Thoracic aorta (tissue), 2 donors: ENCODE measurements around the gene EPHA6. TPM values are rescaled to one million over a fixed set of nuclear protein-coding genes. Genes with fewer than 3 reads are reported as not detected.

ENCODE experiments used
- ATAC-seq: fragments of 150-250 bp; one replicate; pipeline ENCODE4 v1.8.0; 2017; ENCODE audit warnings: low read depth; ENCODE audit not compliant: insufficient number of reproducible peaks, low FRiP score
- DNase-seq: peaks from one replicate; pipeline ENCODE4 v3.0.0-alpha.2; 2020; ENCODE audit warnings: low spot score
- H3K27ac ChIP-seq, 2 donors: fragments of 200-600 bp; sonication (generic); 1 replicate in 1 of 2; 2 replicates in 1 of 2; pipeline ENCODE4 v1.5.1; 2016; ENCODE audit warnings: mild to moderate bottlenecking in 2 of 2, moderate library complexity in 2 of 2
- H3K27me3 ChIP-seq: fragments of 200-600 bp; sonication (generic); replicated peaks from 2 replicates; pipeline ENCODE4 v1.6.0; 2016; ENCODE audit warnings: mild to moderate bottlenecking; ENCODE audit not compliant: insufficient read depth
- H3K36me3 ChIP-seq: fragments of 200-600 bp; sonication (generic); one replicate; pipeline ENCODE4 v1.5.1; 2016
- H3K4me1 ChIP-seq, 2 donors: fragments of 200-600 bp; sonication (generic); 1 replicate in 1 of 2; 2 replicates in 1 of 2; pipeline versions ENCODE4 v1.5.1 to v1.6.0; 2016; ENCODE audit warnings: low read depth in 2 of 2, mild to moderate bottlenecking in 1 of 2; ENCODE audit not compliant: control insufficient read depth in 1 of 2
- H3K4me3 ChIP-seq: fragments of 200-600 bp; sonication (generic); 2 replicates; pipeline ENCODE4 v1.5.1; 2016; ENCODE audit warnings: mild to moderate bottlenecking
- H3K9me3 ChIP-seq: fragments of 200-600 bp; sonication (generic); 2 replicates; pipeline ENCODE4 v1.5.1; 2016
- total RNA-seq, 2 donors: library from RNA; depleted of rRNA; stranded (reverse); fragments of >200 nt; gene quantifications; one replicate each; pipeline versions ENCODE4 v1.1.0 to v1.2.3, GENCODE V29; 2016
- TF ChIP-seq, protein P1 (sequence below): fragments of 200-600 bp; sonication (generic); IDR thresholded peaks from one replicate; pipeline ENCODE4 v1.5.1; 2019; ENCODE audit warnings: antibody characterized with exemption

The EPHA6 gene
- total RNA-seq, 2 donors from 2014 or later: 0.71 to 3.2 TPM

DNA sequence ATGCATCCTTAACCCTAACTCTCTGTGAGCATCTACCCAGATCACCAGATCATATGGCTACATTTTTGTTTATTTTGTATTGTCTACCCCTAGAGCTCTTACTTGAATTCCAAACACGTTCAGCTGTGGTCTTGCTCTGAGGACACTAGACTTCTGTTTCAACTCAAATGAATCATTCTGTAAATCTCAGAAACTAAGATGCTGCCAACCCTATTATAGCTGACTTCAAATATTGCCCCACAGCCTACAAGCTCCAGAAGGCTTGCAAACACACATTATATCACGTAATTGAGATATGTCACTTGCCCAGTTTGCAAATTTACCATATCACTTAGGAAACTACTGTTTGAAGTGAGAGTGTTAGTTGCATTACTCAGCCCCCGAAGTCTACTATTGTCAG, 524.0 kb downstream of the EPHA6 start:
- Histone ChIP-seq H3K4me3 (no peak overlapping the region), H3K36me3 (no peaks in the 10 kb centered on the region), H3K27me3 (no peaks in the 10 kb centered on the region), H3K4me1 (no peaks in the 10 kb centered on the region), H3K9me3 (no peaks in the 10 kb centered on the region), H3K27ac (no peak overlapping the region)
- ATAC-seq (no peak), DNase-seq (no peak)
- TF ChIP-seq, protein P1, sequence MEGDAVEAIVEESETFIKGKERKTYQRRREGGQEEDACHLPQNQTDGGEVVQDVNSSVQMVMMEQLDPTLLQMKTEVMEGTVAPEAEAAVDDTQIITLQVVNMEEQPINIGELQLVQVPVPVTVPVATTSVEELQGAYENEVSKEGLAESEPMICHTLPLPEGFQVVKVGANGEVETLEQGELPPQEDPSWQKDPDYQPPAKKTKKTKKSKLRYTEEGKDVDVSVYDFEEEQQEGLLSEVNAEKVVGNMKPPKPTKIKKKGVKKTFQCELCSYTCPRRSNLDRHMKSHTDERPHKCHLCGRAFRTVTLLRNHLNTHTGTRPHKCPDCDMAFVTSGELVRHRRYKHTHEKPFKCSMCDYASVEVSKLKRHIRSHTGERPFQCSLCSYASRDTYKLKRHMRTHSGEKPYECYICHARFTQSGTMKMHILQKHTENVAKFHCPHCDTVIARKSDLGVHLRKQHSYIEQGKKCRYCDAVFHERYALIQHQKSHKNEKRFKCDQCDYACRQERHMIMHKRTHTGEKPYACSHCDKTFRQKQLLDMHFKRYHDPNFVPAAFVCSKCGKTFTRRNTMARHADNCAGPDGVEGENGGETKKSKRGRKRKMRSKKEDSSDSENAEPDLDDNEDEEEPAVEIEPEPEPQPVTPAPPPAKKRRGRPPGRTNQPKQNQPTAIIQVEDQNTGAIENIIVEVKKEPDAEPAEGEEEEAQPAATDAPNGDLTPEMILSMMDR: no peak

DNA sequence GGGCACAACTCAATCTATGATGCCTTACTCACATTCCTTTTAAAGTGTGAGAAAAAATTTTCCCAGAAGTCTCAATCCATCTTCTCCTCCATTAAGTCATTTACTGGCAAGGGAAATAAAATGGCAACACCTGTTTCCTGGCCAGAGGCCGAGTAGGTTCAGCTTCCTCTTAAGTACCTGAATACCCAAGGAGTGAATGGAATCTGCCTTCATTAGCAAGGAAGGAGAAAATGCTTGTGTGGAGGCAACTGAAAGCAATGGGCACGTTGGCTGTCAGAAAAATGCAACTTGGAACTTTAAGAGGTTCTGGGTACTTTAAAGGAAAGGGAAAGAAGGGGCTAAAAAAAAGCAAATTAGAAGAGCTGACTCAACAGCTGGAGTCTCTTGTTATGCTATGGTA, 526.5 kb downstream of the EPHA6 start:
- Histone ChIP-seq H3K4me3 (no peak overlapping the region), H3K27me3 (no peaks in the 10 kb centered on the region), H3K27ac (no peak overlapping the region), H3K4me1 (no peaks in the 10 kb centered on the region), H3K36me3 (no peaks in the 10 kb centered on the region), H3K9me3 (no peaks in the 10 kb centered on the region)
- TF ChIP-seq, protein P1: no peak
- ATAC-seq (no peak), DNase-seq (no peak)

DNA sequence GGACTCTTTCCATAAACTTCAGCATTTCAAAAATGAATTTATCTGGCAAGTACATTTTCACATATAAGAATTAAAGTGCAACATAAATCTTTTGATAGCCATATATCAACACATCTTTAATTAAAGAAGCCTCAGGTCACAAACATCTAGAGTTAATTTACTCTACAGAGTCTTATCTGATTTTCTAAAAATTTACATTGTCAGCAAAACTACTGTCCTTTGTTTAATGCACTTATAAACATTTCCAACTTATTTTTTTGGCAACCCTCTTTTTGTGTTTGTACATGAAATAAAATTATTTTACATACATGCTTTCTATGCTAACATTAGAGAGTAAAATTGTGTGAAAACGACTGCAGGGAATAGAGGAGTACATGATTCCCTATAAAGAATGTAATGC, 533.4 kb downstream of the EPHA6 start:
- no peaks in the 10 kb centered on the region for H3K4me1 ChIP-seq
- no peak overlapping the region for H3K4me3 ChIP-seq
- ATAC-seq (no peak), DNase-seq (no peak)
- no peaks in the 10 kb centered on the region for H3K36me3 ChIP-seq
- H3K9me3 ChIP-seq: no peaks in the 10 kb centered on the region
- no peak overlapping the region for H3K27ac ChIP-seq
- TF ChIP-seq, protein P1: no peak
- no peaks in the 10 kb centered on the region for H3K27me3 ChIP-seq

DNA sequence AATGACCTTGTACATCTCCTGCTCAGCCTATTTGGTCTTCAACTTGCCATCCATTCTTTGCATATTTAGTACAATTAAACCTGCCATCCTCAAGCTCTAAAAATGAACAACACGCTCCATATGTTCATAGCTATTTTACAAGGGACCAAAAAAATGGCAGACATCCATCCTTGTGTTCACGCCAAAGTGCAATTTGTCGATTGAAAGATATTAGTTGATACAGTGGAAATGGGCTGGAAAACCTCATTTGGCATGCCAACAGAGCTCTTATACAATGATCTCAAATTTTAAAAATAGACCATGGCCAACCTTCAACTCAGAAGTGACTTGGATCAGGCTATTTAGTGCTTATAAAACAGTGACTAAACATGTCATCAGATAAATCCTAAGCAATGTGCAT, 536.6 kb downstream of the EPHA6 start:
- H3K4me3 ChIP-seq: no peak overlapping the region
- no peak for DNase-seq
- H3K27me3 ChIP-seq: no peaks in the 10 kb centered on the region
- no peaks in the 10 kb centered on the region for H3K36me3 ChIP-seq
- TF ChIP-seq, protein P1: no peak
- H3K27ac ChIP-seq: no peak overlapping the region
- H3K4me1 ChIP-seq: no peaks in the 10 kb centered on the region
- no peak for ATAC-seq
- no peaks in the 10 kb centered on the region for H3K9me3 ChIP-seq

DNA sequence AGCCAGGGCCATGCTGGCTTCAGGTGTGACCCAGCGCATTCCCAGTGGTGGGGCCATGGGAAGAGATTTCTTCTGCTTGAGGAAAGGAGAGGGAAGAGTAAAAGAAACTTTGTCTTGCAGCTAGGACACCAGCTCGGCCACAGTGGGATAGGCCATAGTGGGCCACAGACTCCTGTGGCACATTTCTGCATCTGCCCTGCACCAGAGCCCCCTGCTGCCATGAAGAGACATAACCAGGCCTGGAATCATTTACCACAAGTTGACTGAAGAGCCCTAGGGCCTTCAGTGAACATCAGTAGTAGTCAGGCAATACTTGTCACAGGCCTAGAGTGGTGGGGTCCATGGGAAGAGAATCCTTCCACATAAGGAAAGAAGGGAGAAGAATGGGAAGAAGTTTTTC, 538.8 kb downstream of the EPHA6 start:
- ATAC-seq: no peak
- no peak for DNase-seq
- no peak overlapping the region for H3K4me3 ChIP-seq
- no peaks in the 10 kb centered on the region for H3K4me1 ChIP-seq
- H3K27ac ChIP-seq: no peak overlapping the region
- H3K36me3 ChIP-seq: no peaks in the 10 kb centered on the region
- H3K9me3 ChIP-seq: no peaks in the 10 kb centered on the region
- TF ChIP-seq, protein P1: no peak
- no peaks in the 10 kb centered on the region for H3K27me3 ChIP-seq
